Measurements from ENCODE around the gene PAQR6. TPM values are rescaled to one million over a fixed set of nuclear protein-coding genes. Genes with fewer than 3 reads are reported as not detected.

The PAQR6 gene
- total RNA-seq, 2 experiments from 2014 or later: 3.9 to 4.0 TPM

- H3K4me3 Mint-ChIP-seq: peak overlapping the region; percentile 95
- peak overlapping the region; percentile 95 for H3K27ac Mint-ChIP-seq
- peaks cover 38% of the 10 kb centered on the region for H3K4me1 Mint-ChIP-seq (ENCODE audit: low read depth)
- intact Hi-C loops (cut with micrococcal nuclease): loop anchor here (1.0 to 5.0 kb wide), 8 partner anchors 12 to 459 kb away; partner anchors contain the start of genes CCT3, GLMP, MRPL24 and PMF1
- no peak for DNase-seq
- POLR2A ChIA-PET: interaction anchor here (0.7 to 3.3 kb wide), 10 partner anchors 11 to 306 kb away, joined by 3 to 15 read pairs (median 5); partner anchors contain the start of genes CCT3, GLMP, PMF1 and TSACC
- no peaks in the 10 kb centered on the region for H3K9me3 Mint-ChIP-seq
- peaks cover 16% of the 10 kb centered on the region for H3K36me3 Mint-ChIP-seq
- CTCF ChIA-PET: interaction anchor here (0.7 to 1.7 kb wide), 8 partner anchors 10 to 217 kb away, joined by 3 to 7 read pairs (median 4); no protein-coding TSS in a partner anchor
- no peaks in the 10 kb centered on the region for H3K27me3 Mint-ChIP-seq
Measured at GRCh38 chr1:156283521-156283920, 35.7 kb upstream of the PAQR6 start.

- intact Hi-C loops (cut with micrococcal nuclease): loop anchor here (1.0 to 5.0 kb wide), 8 partner anchors 13 to 460 kb away; partner anchors contain the start of genes CCT3, GLMP, MRPL24 and PMF1
- H3K4me3 Mint-ChIP-seq: peak within 1 kb of the TSS; percentile 95
- H3K4me1 Mint-ChIP-seq (ENCODE audit: low read depth): peaks cover 38% of the 10 kb centered on the region
- peaks cover 24% of the 10 kb centered on the region for H3K36me3 Mint-ChIP-seq
- peak within 1 kb of the TSS; percentile 95 for H3K27ac Mint-ChIP-seq
- DNase-seq: peak; percentile 98
- ChIA-PET CTCF (interaction anchor here (0.7 to 2.7 kb wide), 11 partner anchors 11 to 216 kb away, joined by 3 to 11 read pairs (median 4); partner anchors contain the start of gene GLMP), POLR2A (interaction anchor here (0.5 to 3.3 kb wide), 17 partner anchors 12 to 424 kb away, joined by 3 to 15 read pairs (median 4); partner anchors contain the start of genes CCT3, GLMP, KHDC4 and PMF1)
- no peaks in the 10 kb centered on the region for H3K27me3 Mint-ChIP-seq
- no peaks in the 10 kb centered on the region for H3K9me3 Mint-ChIP-seq
Measured at GRCh38 chr1:156282479-156283222, 34.8 kb upstream of the PAQR6 start, which contains the start of gene SMG5. SMG5 (minus strand) TSS chr1:156282825; CDS start chr1:156282680, 145 bp downstream.

GRCh38 chr1:156281693-156282478 is 34.0 kb upstream of the PAQR6 start:
- Mint-ChIP-seq H3K36me3 (peaks cover 25% of the 10 kb centered on the region), H3K4me3 (peak overlapping the region; percentile 95), H3K9me3 (no peaks in the 10 kb centered on the region), H3K27ac (peak overlapping the region; percentile 95), H3K4me1 (ENCODE audit: low read depth) (peaks cover 38% of the 10 kb centered on the region), H3K27me3 (no peaks in the 10 kb centered on the region)
- CTCF ChIA-PET: interaction anchor here (0.7 to 2.7 kb wide), 13 partner anchors 12 to 216 kb away, joined by 3 to 11 read pairs (median 4); partner anchors contain the start of gene GLMP
- POLR2A ChIA-PET: interaction anchor here (1.1 to 3.3 kb wide), 14 partner anchors 13 to 348 kb away, joined by 3 to 15 read pairs (median 5); partner anchors contain the start of genes CCT3, GLMP, KHDC4 and PMF1
- intact Hi-C loops (cut with micrococcal nuclease): loop anchor here (2.0 to 5.0 kb wide), 7 partner anchors 55 to 460 kb away; partner anchors contain the start of genes CCT3, MRPL24, PMF1 and SLC25A44
- peak; percentile 60 for DNase-seq

GRCh38 chr1:156281281-156281680 is 33.4 kb upstream of the PAQR6 start:
- peak; percentile 80 for DNase-seq
- Mint-ChIP-seq H3K4me3 (peak overlapping the region; percentile 95), H3K27me3 (no peaks in the 10 kb centered on the region), H3K4me1 (ENCODE audit: low read depth) (peaks cover 38% of the 10 kb centered on the region), H3K27ac (peak overlapping the region; percentile 95), H3K36me3 (peaks cover 28% of the 10 kb centered on the region), H3K9me3 (no peaks in the 10 kb centered on the region)
- POLR2A ChIA-PET: interaction anchor here (0.8 to 3.3 kb wide), 7 partner anchors 13 to 184 kb away, joined by 3 to 15 read pairs (median 6); partner anchors contain the start of genes CCT3, GLMP and TSACC
- intact Hi-C loops (cut with micrococcal nuclease): loop anchor here (5.0 kb wide), 5 partner anchors 54 to 461 kb away; partner anchors contain the start of genes CCT3, MRPL24, SLC25A44 and TSACC
- CTCF ChIA-PET: interaction anchor here (0.7 to 2.7 kb wide), 9 partner anchors 10 to 215 kb away, joined by 3 to 11 read pairs (median 4); no protein-coding TSS in a partner anchor

GRCh38 chr1:156279837-156280236 is 32.0 kb upstream of the PAQR6 start:
- intact Hi-C loops (cut with micrococcal nuclease): loop anchor here (5.0 kb wide), 5 partner anchors 53 to 462 kb away; partner anchors contain the start of genes CCT3, MRPL24, SLC25A44 and TSACC
- H3K27ac Mint-ChIP-seq: no peak overlapping the region
- peaks cover 39% of the 10 kb centered on the region for H3K36me3 Mint-ChIP-seq
- peaks cover 37% of the 10 kb centered on the region for H3K4me1 Mint-ChIP-seq (ENCODE audit: low read depth)
- no peak for DNase-seq
- POLR2A ChIA-PET: interaction anchor here (1.5 kb wide), 1 partner anchor 34 kb away, joined by 3 read pairs; no protein-coding TSS in a partner anchor
- no peaks in the 10 kb centered on the region for H3K9me3 Mint-ChIP-seq
- H3K4me3 Mint-ChIP-seq: no peak overlapping the region
- H3K27me3 Mint-ChIP-seq: no peaks in the 10 kb centered on the region
- CTCF ChIA-PET: interaction anchor here (0.6 to 1.7 kb wide), 6 partner anchors 8 to 183 kb away, joined by 3 to 6 read pairs (median 4); no protein-coding TSS in a partner anchor

- Mint-ChIP-seq H3K4me1 (ENCODE audit: low read depth) (peaks cover 20% of the 10 kb centered on the region), H3K9me3 (no peaks in the 10 kb centered on the region), H3K36me3 (peaks cover 53% of the 10 kb centered on the region), H3K27ac (no peak overlapping the region), H3K27me3 (no peaks in the 10 kb centered on the region), H3K4me3 (no peak overlapping the region)
- intact Hi-C loops (cut with micrococcal nuclease): no loop called here
- ChIA-PET CTCF (no interaction called here), POLR2A (no interaction called here)
- no peak for DNase-seq
Measured at GRCh38 chr1:156276966-156277381, 29.1 kb upstream of the PAQR6 start.

GRCh38 chr1:156276532-156276931 is 28.7 kb upstream of the PAQR6 start:
- H3K4me3 Mint-ChIP-seq: no peak overlapping the region
- H3K9me3 Mint-ChIP-seq: no peaks in the 10 kb centered on the region
- CTCF ChIA-PET: no interaction called here
- intact Hi-C loops (cut with micrococcal nuclease): no loop called here
- H3K27ac Mint-ChIP-seq: no peak overlapping the region
- H3K4me1 Mint-ChIP-seq (ENCODE audit: low read depth): peaks cover 19% of the 10 kb centered on the region
- POLR2A ChIA-PET: no interaction called here
- peaks cover 54% of the 10 kb centered on the region for H3K36me3 Mint-ChIP-seq
- H3K27me3 Mint-ChIP-seq: no peaks in the 10 kb centered on the region
- no peak for DNase-seq

GRCh38 chr1:156270314-156270713 is 22.5 kb upstream of the PAQR6 start:
- ChIA-PET POLR2A (no interaction called here), CTCF (no interaction called here)
- no peaks in the 10 kb centered on the region for H3K4me1 Mint-ChIP-seq (ENCODE audit: low read depth)
- H3K36me3 Mint-ChIP-seq: peaks cover 65% of the 10 kb centered on the region
- no peak overlapping the region for H3K27ac Mint-ChIP-seq
- H3K4me3 Mint-ChIP-seq: no peak overlapping the region
- intact Hi-C loops (cut with micrococcal nuclease): no loop called here
- H3K27me3 Mint-ChIP-seq: no peaks in the 10 kb centered on the region
- DNase-seq: no peak
- no peaks in the 10 kb centered on the region for H3K9me3 Mint-ChIP-seq

- DNase-seq: no peak
- Mint-ChIP-seq H3K4me1 (ENCODE audit: low read depth) (no peaks in the 10 kb centered on the region), H3K27ac (no peak overlapping the region), H3K27me3 (no peaks in the 10 kb centered on the region), H3K9me3 (no peaks in the 10 kb centered on the region), H3K4me3 (no peak overlapping the region), H3K36me3 (peaks cover 64% of the 10 kb centered on the region)
- ChIA-PET POLR2A (interaction anchor here (0.6 kb wide), 1 partner anchor 18 kb away, joined by 3 read pairs; no protein-coding TSS in a partner anchor), CTCF (no interaction called here)
- intact Hi-C loops (cut with micrococcal nuclease): no loop called here
Measured at GRCh38 chr1:156268336-156268735, 20.5 kb upstream of the PAQR6 start.

GRCh38 chr1:156266051-156266450 is 18.2 kb upstream of the PAQR6 start:
- Mint-ChIP-seq H3K9me3 (no peaks in the 10 kb centered on the region), H3K27me3 (no peaks in the 10 kb centered on the region), H3K36me3 (peaks cover 63% of the 10 kb centered on the region), H3K27ac (no peak overlapping the region), H3K4me1 (ENCODE audit: low read depth) (peaks cover 4% of the 10 kb centered on the region), H3K4me3 (no peak overlapping the region)
- CTCF ChIA-PET: no interaction called here
- no peak for DNase-seq
- intact Hi-C loops (cut with micrococcal nuclease): no loop called here
- POLR2A ChIA-PET: no interaction called here

- Mint-ChIP-seq H3K4me3 (no peak overlapping the region), H3K4me1 (ENCODE audit: low read depth) (peaks cover 4% of the 10 kb centered on the region), H3K9me3 (no peaks in the 10 kb centered on the region), H3K36me3 (peaks cover 71% of the 10 kb centered on the region), H3K27ac (no peak overlapping the region), H3K27me3 (no peaks in the 10 kb centered on the region)
- intact Hi-C loops (cut with micrococcal nuclease): no loop called here
- DNase-seq: no peak
- POLR2A ChIA-PET: no interaction called here
- CTCF ChIA-PET: interaction anchor here (0.9 kb wide), 2 partner anchors 38 to 56 kb away, joined by 3 to 4 read pairs; no protein-coding TSS in a partner anchor
Measured at GRCh38 chr1:156263288-156263655, 15.4 kb upstream of the PAQR6 start.

Data from activated CD4-positive, alpha-beta memory T cell treated with anti-CD3 and anti-CD28 coated beads for 36 hours (primary cell).